K562 (cell line): ENCODE measurements around the gene SMIM35. TPM values are rescaled to one million over a fixed set of nuclear protein-coding genes. Genes with fewer than 3 reads are reported as not detected.
"Not testable (repeated sequence)": the region's sequence is repeated elsewhere in the genome, so short reads cannot be mapped to it uniquely, and the experiment has no call there.

Experiments
- ATAC-seq: fragments of 200-7000 bp; cut with Tn5 transposase; 3 replicates; pipeline ENCODE4 v1.9.1; 2020; ENCODE audit warnings: moderate library complexity
- BruUV-seq: library from RNA; stranded (reverse); fragments of 400-500 nt; replicated peaks from 2 replicates; lab custom pipeline; 2021; lab: Mats Ljungman, UMichigan
- CTCF ChIA-PET: fragments of 300-600 bp; formaldehyde crosslinking; extraction: SDS; loops from one replicate; lab custom pipeline; 2021; ENCODE audit warnings: low intra/inter-chr PET ratio; lab: Yijun Ruan, JAX
- POLR2A ChIA-PET: fragments of 300-600, 350-650 bp; sonication (Branson Sonifier 250); formaldehyde crosslinking; extraction: SDS; loops from one replicate; lab custom pipeline; 2021; ENCODE audit warnings: antibody characterized with exemption, inconsistent platforms; lab: Yijun Ruan, JAX
- DNase-seq, 4 experiments: peaks; one replicate each; pipeline versions ENCODE4 v3.0.0 to v3.0.0-alpha.2; 2011 to 2018; ENCODE audit warnings: low spot score in 3 of 4, mixed read lengths in 3 of 4; ENCODE audit errors: extremely low read depth in 1 of 4
- FAIRE-seq: peaks from 2 replicates; lab custom pipeline; 2011; peaks lifted over from hg19 to GRCh38; lab: Jason Lieb, UNC
- H2AFZ ChIP-seq: 2 replicates; pipeline ENCODE4 v1.6.0; 2011; ENCODE audit warnings: low read depth, low read length, control low read depth, inconsistent platforms
- H3K27ac ChIP-seq: fragments of 200-600 bp; 3 replicates; pipeline ENCODE4 v1.8.0; 2011; ENCODE audit warnings: low read depth, mild to moderate bottlenecking, control low read depth, inconsistent platforms, low read length, moderate library complexity, mixed read lengths; ENCODE audit errors: extremely low read depth
- H3K27me3 ChIP-seq, 2 experiments: fragments of 300-600 bp in 1 of 2; 2 replicates in 1 of 2; 3 replicates in 1 of 2; pipeline versions ENCODE4 v1.6.0 to v1.8.0; 2011; ENCODE audit warnings: inconsistent platforms in 2 of 2, low read length in 2 of 2, mild to moderate bottlenecking in 1 of 2, mixed read lengths in 1 of 2, moderate library complexity in 1 of 2; ENCODE audit not compliant: control insufficient read depth in 2 of 2, insufficient read depth in 2 of 2
- H3K36me3 ChIP-seq: fragments of 300-600 bp; 3 replicates; pipeline ENCODE4 v1.8.0; 2011; ENCODE audit warnings: mild to moderate bottlenecking, low read length, inconsistent platforms; ENCODE audit not compliant: control insufficient read depth, insufficient read depth
- H3K4me1 ChIP-seq, 2 experiments: fragments of 200-600 bp in 1 of 2; replicated peaks in 1 of 2; 2 replicates in 1 of 2; 3 replicates in 1 of 2; pipeline versions ENCODE4 v1.5.1 to v1.8.0; 2011; ENCODE audit warnings: inconsistent platforms in 2 of 2, low read length in 2 of 2, mild to moderate bottlenecking in 1 of 2, mixed read lengths in 1 of 2, moderate library complexity in 1 of 2; ENCODE audit not compliant: control insufficient read depth in 2 of 2, insufficient read depth in 2 of 2
- H3K4me2 ChIP-seq: 2 replicates; pipeline ENCODE4 v1.6.1; 2011; ENCODE audit warnings: low read length, control low read depth, inconsistent platforms, mixed read lengths; ENCODE audit not compliant: insufficient read depth
- H3K4me3 ChIP-seq: fragments of 200-600 bp; sonication (generic), shearing (Covaris generic); 2 replicates; pipeline ENCODE4 v1.5.1; 2016; ENCODE audit warnings: control low read depth, inconsistent platforms
- H3K79me2 ChIP-seq: fragments of 200-600 bp; 3 replicates; pipeline ENCODE4 v1.8.0; 2011; ENCODE audit warnings: low read length, inconsistent platforms; ENCODE audit not compliant: control insufficient read depth, insufficient read depth
- H3K9ac ChIP-seq, 2 experiments: 2 replicates each; pipeline versions ENCODE4 v1.6.0 to v1.6.1; 2011; ENCODE audit warnings: low read depth in 2 of 2, low read length in 2 of 2, control low read depth in 1 of 2, inconsistent platforms in 1 of 2, mild to moderate bottlenecking in 1 of 2, mixed read lengths in 1 of 2; ENCODE audit not compliant: insufficient read depth in 1 of 2
- H3K9me1 ChIP-seq: one replicate; pipeline ENCODE4 v1.6.0; 2011; ENCODE audit warnings: inconsistent platforms, mild to moderate bottlenecking, low read length, moderate library complexity; ENCODE audit not compliant: control insufficient read depth, insufficient read depth
- H3K9me3 ChIP-seq: replicated peaks from 2 replicates; pipeline ENCODE4 v1.5.1; 2011; ENCODE audit warnings: low read depth, low read length, inconsistent platforms; ENCODE audit not compliant: control insufficient read depth, insufficient read depth
- H4K20me1 ChIP-seq: replicated peaks from 2 replicates; pipeline ENCODE4 v1.6.1; 2011; ENCODE audit warnings: low read length, inconsistent platforms, mixed read lengths; ENCODE audit not compliant: control insufficient read depth, insufficient read depth
- BCL6 ChIP-seq: fragments of 250-450 bp; sonication (Bioruptor Pico); IDR thresholded peaks from 2 replicates; pipeline ENCODE4 v1.4.0; 2020
- CLOCK ChIP-seq: fragments of 250-450 bp; sonication (Bioruptor Pico); IDR thresholded peaks from 2 replicates; pipeline ENCODE4 v1.4.0; 2020; ENCODE audit warnings: mild to moderate bottlenecking, moderate library complexity, borderline replicate concordance
- HIVEP1 ChIP-seq: fragments of 250-450 bp; sonication (Bioruptor Pico); IDR thresholded peaks from 2 replicates; pipeline ENCODE4 v1.4.0; 2020; ENCODE audit warnings: mild to moderate bottlenecking
- MEF2A ChIP-seq: IDR thresholded peaks from 2 replicates; pipeline ENCODE4 v1.6.1; 2011; ENCODE audit warnings: low read depth, mild to moderate bottlenecking, low read length, moderate library complexity; ENCODE audit not compliant: control insufficient read depth
- SOX6 ChIP-seq: fragments of 450-650 bp; IDR thresholded peaks from 2 replicates; pipeline ENCODE4 v1.6.1; 2014; ENCODE audit warnings: mild to moderate bottlenecking
- XRCC3 ChIP-seq: fragments of 450-650 bp; IDR thresholded peaks from 2 replicates; pipeline ENCODE4 v1.6.1; 2017; ENCODE audit warnings: mild to moderate bottlenecking, moderate library complexity
- ZNF644 ChIP-seq: fragments of 200-800 bp; sonication (Bioruptor generic); IDR thresholded peaks from 2 replicates; pipeline ENCODE4 v1.6.1; 2016; ENCODE audit warnings: low read depth, missing genetic modification characterization, missing compliant biosample characterization
- WGBS: fragments of 100-300 bp; shearing (Covaris generic); methylation state at CpG from one replicate; pipeline ENCODE4 v1.1.6; 2016; ENCODE audit warnings: low coverage, mixed read lengths; ENCODE audit not compliant: insufficient coverage; ENCODE audit errors: missing lambda C conversion rate; 5-methylcytosine and 5-hydroxymethylcytosine counted together
- in situ Hi-C: fragments of 300-500 bp; cut with MboI; formaldehyde crosslinking; loops from 4 replicates; pipeline ENCODE4 v1.15.0; 2018; ENCODE audit warnings: inconsistent platforms, mixed read lengths
- intact Hi-C: fragments of 100-400 bp; cut with micrococcal nuclease; formaldehyde crosslinking; loops from 2 replicates; pipeline ENCODE4 v1.14.2; 2022
- polyA plus RNA-seq, 8 experiments: library from polyadenylated mRNA; depleted of rRNA in 4 of 8; stranded (reverse) in 5 of 8; unstranded in 3 of 8; fragments of >200 nt; fragmentation: Nextera tagmentation in 2 of 8; fragmentation: Illumina TruSeq in 1 of 8; extraction: Ambion mirVana in 2 of 8; extraction: Trizol in 1 of 8; gene quantifications; 2 replicates each; pipeline versions ENCODE4 v1.2.1 to v1.2.3, GENCODE V29; 2011 to 2014; ENCODE audit warnings: inconsistent platforms in 1 of 8, missing spikeins in 1 of 8
- total RNA-seq, 7 experiments: library from RNA; depleted of rRNA in 6 of 7; stranded (reverse); fragments of >200 nt in 6 of 7; fragmentation: Illumina TruSeq in 2 of 7; extraction: Trizol in 2 of 7; gene quantifications; 2 replicates each; pipeline versions ENCODE4 v1.2.1 to v1.2.3, GENCODE V29; 2011 to 2021; ENCODE audit warnings: low replicate concordance in 1 of 7
- TF ChIP-seq, protein P1 (sequence below): sonication (generic); formaldehyde crosslinking; IDR thresholded peaks from 2 replicates; pipeline ENCODE4 v1.8.0; 2022; ENCODE audit warnings: missing genetic modification reagents, mild to moderate bottlenecking, borderline replicate concordance

SMIM35 gene
- total and polyA plus RNA-seq, 9 of the 15 experiments (the other 6 are each of a cell fraction or from before 2014, with no cell fraction given): 0.03 TPM; not detected in 7

DNA sequence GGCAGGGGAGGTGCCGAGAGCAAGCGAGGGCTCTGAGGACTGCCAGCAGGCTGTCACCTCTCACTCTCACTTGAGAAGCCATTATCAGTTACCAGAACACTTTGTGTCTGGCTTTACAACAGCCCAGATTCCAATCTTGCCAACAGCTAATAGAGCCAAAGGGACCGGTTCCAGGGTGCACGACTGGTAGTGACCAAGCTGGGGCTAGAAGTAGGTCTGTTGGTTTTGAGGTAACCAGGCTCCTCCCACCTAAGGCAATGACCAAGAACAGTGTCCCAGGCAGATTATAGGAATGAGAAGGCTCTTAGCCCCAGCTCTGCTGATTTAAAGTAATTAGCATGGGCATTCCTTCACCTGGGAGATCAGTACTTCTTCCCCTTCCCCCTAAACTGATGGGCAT, 107.8 kb downstream of the SMIM35 start (continued):
- TF ChIP-seq BCL6 (CRISPR knock-in tag) (no peak), CLOCK (CRISPR knock-in tag) (no peak), HIVEP1 (CRISPR knock-in tag) (no peak), MEF2A (no peak), XRCC3 (no peak), SOX6 (no peak), ZNF644 (tag) (no peak)
- TF ChIP-seq, protein P1, sequence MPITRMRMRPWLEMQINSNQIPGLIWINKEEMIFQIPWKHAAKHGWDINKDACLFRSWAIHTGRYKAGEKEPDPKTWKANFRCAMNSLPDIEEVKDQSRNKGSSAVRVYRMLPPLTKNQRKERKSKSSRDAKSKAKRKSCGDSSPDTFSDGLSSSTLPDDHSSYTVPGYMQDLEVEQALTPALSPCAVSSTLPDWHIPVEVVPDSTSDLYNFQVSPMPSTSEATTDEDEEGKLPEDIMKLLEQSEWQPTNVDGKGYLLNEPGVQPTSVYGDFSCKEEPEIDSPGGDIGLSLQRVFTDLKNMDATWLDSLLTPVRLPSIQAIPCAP (CRISPR knock-in tag): no peak

- H3K79me2 ChIP-seq, CTCF ChIA-PET, H3K27ac ChIP-seq, H3K4me2 ChIP-seq, H3K9me3 ChIP-seq, ATAC-seq, H3K27me3 ChIP-seq, H3K9ac ChIP-seq, BruUV-seq, DNase-seq, H3K4me3 ChIP-seq, in situ Hi-C loops, FAIRE-seq, H3K9me1 ChIP-seq, H2AFZ ChIP-seq, H3K36me3 ChIP-seq, intact Hi-C loops, H4K20me1 ChIP-seq: not testable (repeated sequence)
- whole genome bisulfite sequencing: 90% methylated on average over 16 of the region's 36 CpGs
- POLR2A ChIA-PET: interaction anchor here (0.9 to 1.9 kb wide), 4 partner anchors 8 to 19 kb away, joined by 3 to 6 read pairs (median 4); partner anchors contain the start of gene IL10RA
- H3K4me1 ChIP-seq: peaks cover 15 to 27% of the 10 kb centered on the region in 2 experiments
Measured at GRCh38 chr11:117978291-117978910, 108.4 kb downstream of the SMIM35 start.
